Prostate gland (tissue), 2 donors: ENCODE measurements around the gene FRMD4A. TPM values are rescaled to one million over a fixed set of nuclear protein-coding genes. Genes with fewer than 3 reads are reported as not detected.

Source experiments
- DNase-seq: peaks from one replicate; pipeline ENCODE4 v3.0.0-alpha.2; 2019; ENCODE audit warnings: low spot score
- H3K27ac ChIP-seq, 2 donors: fragments of 200-600 bp; sonication (generic); 2 replicates each; pipeline ENCODE4 v1.5.1; 2017 to 2019
- H3K27me3 ChIP-seq: fragments of 200-600 bp; sonication (generic); replicated peaks from 2 replicates; pipeline ENCODE4 v1.5.1; 2019; ENCODE audit not compliant: insufficient read depth
- H3K36me3 ChIP-seq, 2 donors: fragments of 200-600 bp; sonication (generic); 1 replicate in 1 of 2; 2 replicates in 1 of 2; pipeline versions ENCODE4 v1.5.1 to v1.8.1; 2017 to 2019
- H3K4me1 ChIP-seq: fragments of 200-600 bp; sonication (generic); replicated peaks from 2 replicates; pipeline ENCODE4 v1.5.1; 2019
- H3K4me3 ChIP-seq, 2 donors: fragments of 200-600 bp; sonication (generic); 2 replicates each; pipeline ENCODE4 v1.5.1; 2017 to 2019
- H3K9me3 ChIP-seq: fragments of 200-600 bp; sonication (generic); 2 replicates; pipeline ENCODE4 v1.5.1; 2017
- POLR2A ChIP-seq: fragments of 450-650 bp; IDR thresholded peaks from one replicate; pipeline ENCODE4 v1.6.1; 2016; ENCODE audit warnings: antibody characterized with exemption, mild to moderate bottlenecking
- POLR2AphosphoS5 ChIP-seq: sonication (generic); formaldehyde crosslinking; IDR thresholded peaks from one replicate; pipeline ENCODE4 v1.6.1; 2017; ENCODE audit warnings: antibody characterized with exemption
- WGBS: methylation state at CpG from one replicate; pipeline ENCODE4 v1.1.5; 2018; 5-methylcytosine and 5-hydroxymethylcytosine counted together
- intact Hi-C: fragments of 100-400 bp; cut with DNase I; formaldehyde crosslinking; loops from one replicate; pipeline ENCODE4 v1.14.2; 2022
- total RNA-seq, 2 donors: library from RNA; depleted of rRNA; stranded (reverse); fragments of >200 nt; gene quantifications; one replicate each; pipeline ENCODE4 v1.1.0, GENCODE V29; 2016
- TF ChIP-seq, protein P1 (sequence below), 4 experiments: fragments of 200-600 bp in 2 of 4; fragments of 450-650 bp in 2 of 4; sonication (generic) in 2 of 4; IDR thresholded peaks; 1 replicate in 3 of 4; 2 replicates in 1 of 4; pipeline ENCODE4 v1.5.1; 2016 to 2019; ENCODE audit warnings: antibody characterized with exemption in 4 of 4, mild to moderate bottlenecking in 2 of 4, moderate library complexity in 2 of 4

Gene FRMD4A
- total RNA-seq, 2 donors from 2014 or later, result 38.0 to 53.2 TPM

DNA sequence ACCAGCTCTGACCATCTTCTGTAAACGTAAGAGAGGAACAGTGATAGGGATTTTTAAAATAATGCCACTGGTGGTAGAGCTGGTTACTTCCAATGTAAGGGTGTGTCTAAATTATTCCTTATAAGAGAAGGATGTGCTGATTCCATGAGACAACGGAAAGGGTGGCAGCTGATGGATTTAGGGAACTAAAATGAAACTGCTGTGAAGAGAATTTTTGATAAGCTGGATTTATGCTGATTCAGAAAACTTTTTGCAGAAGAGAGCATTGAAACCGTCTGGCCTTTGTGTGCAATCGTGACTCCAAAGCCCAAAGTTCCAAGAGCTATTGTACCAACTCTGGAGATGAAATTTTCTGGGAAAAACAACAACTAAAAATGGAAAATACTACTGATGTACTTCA lies 443.0 kb downstream of the FRMD4A start:
- Histone ChIP-seq H3K9me3 (no peaks in the 10 kb centered on the region), H3K4me1 (no peaks in the 10 kb centered on the region), H3K36me3 (no peaks in the 10 kb centered on the region), H3K27me3 (no peaks in the 10 kb centered on the region), H3K27ac (no peak overlapping the region), H3K4me3 (no peak overlapping the region)
- DNase-seq, result no peak
- intact Hi-C loops, result no loop called here
- 88% methylated on average over 4 of the region's 4 CpGs for WGBS
- TF ChIP-seq POLR2AphosphoS5, result no peak
- no peak for TF ChIP-seq POLR2A
- TF ChIP-seq, protein P1, sequence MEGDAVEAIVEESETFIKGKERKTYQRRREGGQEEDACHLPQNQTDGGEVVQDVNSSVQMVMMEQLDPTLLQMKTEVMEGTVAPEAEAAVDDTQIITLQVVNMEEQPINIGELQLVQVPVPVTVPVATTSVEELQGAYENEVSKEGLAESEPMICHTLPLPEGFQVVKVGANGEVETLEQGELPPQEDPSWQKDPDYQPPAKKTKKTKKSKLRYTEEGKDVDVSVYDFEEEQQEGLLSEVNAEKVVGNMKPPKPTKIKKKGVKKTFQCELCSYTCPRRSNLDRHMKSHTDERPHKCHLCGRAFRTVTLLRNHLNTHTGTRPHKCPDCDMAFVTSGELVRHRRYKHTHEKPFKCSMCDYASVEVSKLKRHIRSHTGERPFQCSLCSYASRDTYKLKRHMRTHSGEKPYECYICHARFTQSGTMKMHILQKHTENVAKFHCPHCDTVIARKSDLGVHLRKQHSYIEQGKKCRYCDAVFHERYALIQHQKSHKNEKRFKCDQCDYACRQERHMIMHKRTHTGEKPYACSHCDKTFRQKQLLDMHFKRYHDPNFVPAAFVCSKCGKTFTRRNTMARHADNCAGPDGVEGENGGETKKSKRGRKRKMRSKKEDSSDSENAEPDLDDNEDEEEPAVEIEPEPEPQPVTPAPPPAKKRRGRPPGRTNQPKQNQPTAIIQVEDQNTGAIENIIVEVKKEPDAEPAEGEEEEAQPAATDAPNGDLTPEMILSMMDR (IDR thresholded peaks at IDR 0.05), result no peak

DNA sequence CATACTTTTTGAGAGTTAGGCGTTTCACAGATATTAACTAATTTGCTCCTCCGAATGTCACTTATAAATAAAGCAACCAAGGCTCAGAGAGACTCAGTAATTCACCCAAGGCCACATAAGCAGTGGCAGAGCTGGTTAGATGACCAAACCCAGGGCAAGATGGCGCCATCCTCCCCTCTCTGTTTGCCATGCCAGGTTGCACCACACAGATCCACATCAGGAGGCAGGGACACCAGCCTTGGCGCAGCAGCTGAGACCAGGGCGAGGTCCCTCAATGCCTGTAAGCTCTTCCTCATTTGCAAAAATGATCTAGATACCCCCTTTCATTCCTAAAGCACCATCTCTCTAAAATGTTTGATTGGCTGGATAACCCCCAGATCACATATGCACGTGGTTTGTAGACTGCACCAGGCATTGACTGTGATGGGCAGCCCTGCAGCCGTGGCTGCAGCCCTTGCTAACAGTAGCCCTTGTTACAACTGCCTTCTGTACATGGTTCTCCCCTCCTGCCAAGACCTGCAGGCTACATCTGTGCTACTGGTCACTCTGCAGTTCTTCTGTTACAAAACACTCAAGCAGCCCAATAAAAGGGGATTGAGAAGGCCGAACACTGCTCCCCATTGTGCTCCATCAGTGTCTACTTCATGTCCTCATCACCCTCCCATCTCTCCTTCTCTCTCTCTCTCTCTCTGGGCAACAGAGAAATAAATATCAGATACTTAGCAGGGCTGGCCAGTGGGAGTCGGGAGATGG lies 445.3 kb downstream of the FRMD4A start:
- Histone ChIP-seq H3K27me3 (no peaks in the 10 kb centered on the region), H3K27ac (no peak overlapping the region), H3K4me1 (no peaks in the 10 kb centered on the region), H3K36me3 (no peaks in the 10 kb centered on the region), H3K4me3 (no peak overlapping the region), H3K9me3 (no peaks in the 10 kb centered on the region)
- whole genome bisulfite sequencing, result 92% methylated on average over 9 of the region's 9 CpGs
- DNase-seq, result no peak
- intact Hi-C loops, result no loop called here
- TF ChIP-seq, protein P1 (IDR thresholded peaks at IDR 0.05), result no peak

DNA sequence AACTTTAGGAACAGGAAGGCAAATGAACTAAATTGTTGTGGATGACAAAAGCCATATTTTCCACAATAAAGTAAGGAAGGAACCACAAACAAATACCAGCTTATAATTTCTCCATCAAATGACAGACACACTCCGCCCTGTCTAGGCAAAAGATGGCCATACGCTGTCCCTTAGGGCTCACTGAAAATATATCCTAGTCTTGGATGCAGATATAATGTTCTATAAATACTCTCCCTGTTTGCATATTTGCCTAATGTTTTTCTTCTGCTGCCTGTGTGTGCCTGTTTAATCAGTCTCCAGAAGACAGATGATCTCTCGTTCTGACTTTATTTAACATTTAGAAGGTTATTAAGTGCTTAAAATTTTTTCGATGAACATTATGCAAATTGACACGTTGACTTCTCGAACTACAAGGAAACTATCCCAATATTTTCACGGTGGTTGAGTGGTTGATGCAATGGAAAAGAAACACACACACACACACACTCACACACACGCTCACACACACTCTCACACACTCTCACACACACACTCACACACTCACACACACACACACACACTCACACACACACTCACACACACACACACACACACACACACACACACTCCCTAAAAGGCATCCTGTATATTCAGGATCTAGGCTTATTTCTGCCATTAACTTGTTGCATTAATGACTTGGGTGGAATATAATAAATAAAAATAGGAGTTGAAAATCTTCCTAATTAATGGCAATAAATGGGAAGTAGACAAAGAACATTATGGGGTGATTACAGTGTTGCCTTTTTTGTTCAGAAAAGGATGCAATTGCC lies 446.9 kb downstream of the FRMD4A start:
- TF ChIP-seq POLR2A (no peak), POLR2AphosphoS5 (no peak)
- TF ChIP-seq, protein P1 (IDR thresholded peaks at IDR 0.05), result no peak
- Histone ChIP-seq H3K27me3 (no peaks in the 10 kb centered on the region), H3K9me3 (no peaks in the 10 kb centered on the region), H3K4me1 (no peaks in the 10 kb centered on the region), H3K4me3 (no peak overlapping the region), H3K27ac (no peak overlapping the region), H3K36me3 (no peaks in the 10 kb centered on the region)
- DNase-seq, result no peak
- 75% methylated on average over 8 of the region's 8 CpGs for WGBS
- intact Hi-C loops, result loop anchor here (5.0 kb wide), 1 partner anchor 37 kb away; no protein-coding TSS in a partner anchor

DNA sequence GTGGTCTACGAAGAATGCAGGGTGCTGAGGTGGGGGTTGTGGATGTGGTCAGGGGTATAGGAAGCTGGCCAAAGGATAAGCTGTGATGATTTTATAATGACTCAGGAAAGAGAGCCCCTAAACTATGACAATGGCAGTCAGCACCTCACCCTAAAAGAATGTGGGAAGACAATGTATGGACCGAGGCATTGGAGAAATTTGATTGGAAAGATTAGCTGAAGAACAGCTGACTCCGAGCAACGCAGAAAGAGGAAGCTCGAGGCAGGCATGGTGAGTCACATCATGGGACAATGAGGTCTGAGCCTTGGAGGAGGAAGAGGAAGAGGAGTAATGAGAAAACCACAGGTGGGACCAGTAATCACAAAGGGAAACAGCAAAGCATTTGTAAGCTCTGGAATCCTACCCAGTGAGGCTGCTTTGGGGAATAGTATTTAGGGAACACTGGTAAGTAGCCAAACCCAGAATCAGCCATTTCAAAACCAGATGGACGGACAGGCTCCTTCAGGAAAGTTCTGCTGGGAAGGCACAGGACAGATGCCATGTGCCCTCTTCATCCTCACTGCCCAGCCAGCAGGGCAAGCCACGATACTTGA lies 448.5 kb downstream of the FRMD4A start:
- TF ChIP-seq POLR2A (no peak), POLR2AphosphoS5 (no peak)
- TF ChIP-seq, protein P1 (IDR thresholded peaks at IDR 0.05), result no peak
- no peak overlapping the region for H3K4me3 ChIP-seq
- no peaks in the 10 kb centered on the region for H3K27me3 ChIP-seq
- intact Hi-C loops, result loop anchor here (5.0 kb wide), 1 partner anchor 35 kb away; no protein-coding TSS in a partner anchor
- 69% methylated on average over 7 of the region's 7 CpGs for WGBS
- H3K9me3 ChIP-seq, result no peaks in the 10 kb centered on the region
- no peak for DNase-seq
- no peaks in the 10 kb centered on the region for H3K4me1 ChIP-seq
- H3K27ac ChIP-seq, result no peak overlapping the region
- H3K36me3 ChIP-seq, result no peaks in the 10 kb centered on the region
